GM12874 (cell line): ENCODE measurements around the gene NRP1.

Source experiments
- TF ChIP-seq, protein P1 (sequence below): IDR thresholded peaks from 2 replicates; pipeline ENCODE4 v1.5.1; 2011; ENCODE audit warnings: low read depth, mild to moderate bottlenecking, control low read depth, low read length, moderate library complexity; ENCODE audit not compliant: insufficient read depth

NRP1 gene

DNA sequence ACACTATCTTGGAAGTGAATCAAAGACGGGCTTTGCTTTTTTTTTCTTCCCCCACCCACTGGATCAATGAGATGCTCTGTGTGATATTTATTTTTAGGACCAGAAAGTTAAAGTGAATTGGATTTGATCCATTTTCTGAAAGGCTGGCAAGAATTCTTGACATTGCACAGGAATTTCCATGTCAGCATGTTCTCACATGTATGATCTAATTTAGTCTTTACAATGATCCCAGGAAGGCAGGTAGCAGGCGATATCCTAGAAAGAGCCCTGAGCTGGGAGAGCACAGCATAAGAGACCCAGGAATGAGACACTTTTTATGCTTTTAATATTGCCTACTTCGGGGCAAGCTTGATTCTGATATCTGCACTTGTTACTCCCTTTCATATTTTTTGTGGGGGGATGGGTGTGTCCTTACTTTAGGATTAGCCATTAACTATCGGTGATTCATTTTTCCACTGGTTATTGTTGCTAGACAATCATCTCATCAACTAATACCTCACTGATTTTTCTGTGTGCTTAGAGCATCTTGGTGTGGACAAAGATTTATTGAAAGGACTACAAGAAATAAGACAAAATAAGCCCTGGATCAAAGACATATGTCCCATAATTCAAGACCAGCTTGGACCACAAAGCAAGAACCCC lies 58.1 kb downstream of the NRP1 start:
- TF ChIP-seq, protein P1, sequence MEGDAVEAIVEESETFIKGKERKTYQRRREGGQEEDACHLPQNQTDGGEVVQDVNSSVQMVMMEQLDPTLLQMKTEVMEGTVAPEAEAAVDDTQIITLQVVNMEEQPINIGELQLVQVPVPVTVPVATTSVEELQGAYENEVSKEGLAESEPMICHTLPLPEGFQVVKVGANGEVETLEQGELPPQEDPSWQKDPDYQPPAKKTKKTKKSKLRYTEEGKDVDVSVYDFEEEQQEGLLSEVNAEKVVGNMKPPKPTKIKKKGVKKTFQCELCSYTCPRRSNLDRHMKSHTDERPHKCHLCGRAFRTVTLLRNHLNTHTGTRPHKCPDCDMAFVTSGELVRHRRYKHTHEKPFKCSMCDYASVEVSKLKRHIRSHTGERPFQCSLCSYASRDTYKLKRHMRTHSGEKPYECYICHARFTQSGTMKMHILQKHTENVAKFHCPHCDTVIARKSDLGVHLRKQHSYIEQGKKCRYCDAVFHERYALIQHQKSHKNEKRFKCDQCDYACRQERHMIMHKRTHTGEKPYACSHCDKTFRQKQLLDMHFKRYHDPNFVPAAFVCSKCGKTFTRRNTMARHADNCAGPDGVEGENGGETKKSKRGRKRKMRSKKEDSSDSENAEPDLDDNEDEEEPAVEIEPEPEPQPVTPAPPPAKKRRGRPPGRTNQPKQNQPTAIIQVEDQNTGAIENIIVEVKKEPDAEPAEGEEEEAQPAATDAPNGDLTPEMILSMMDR = no peak

DNA sequence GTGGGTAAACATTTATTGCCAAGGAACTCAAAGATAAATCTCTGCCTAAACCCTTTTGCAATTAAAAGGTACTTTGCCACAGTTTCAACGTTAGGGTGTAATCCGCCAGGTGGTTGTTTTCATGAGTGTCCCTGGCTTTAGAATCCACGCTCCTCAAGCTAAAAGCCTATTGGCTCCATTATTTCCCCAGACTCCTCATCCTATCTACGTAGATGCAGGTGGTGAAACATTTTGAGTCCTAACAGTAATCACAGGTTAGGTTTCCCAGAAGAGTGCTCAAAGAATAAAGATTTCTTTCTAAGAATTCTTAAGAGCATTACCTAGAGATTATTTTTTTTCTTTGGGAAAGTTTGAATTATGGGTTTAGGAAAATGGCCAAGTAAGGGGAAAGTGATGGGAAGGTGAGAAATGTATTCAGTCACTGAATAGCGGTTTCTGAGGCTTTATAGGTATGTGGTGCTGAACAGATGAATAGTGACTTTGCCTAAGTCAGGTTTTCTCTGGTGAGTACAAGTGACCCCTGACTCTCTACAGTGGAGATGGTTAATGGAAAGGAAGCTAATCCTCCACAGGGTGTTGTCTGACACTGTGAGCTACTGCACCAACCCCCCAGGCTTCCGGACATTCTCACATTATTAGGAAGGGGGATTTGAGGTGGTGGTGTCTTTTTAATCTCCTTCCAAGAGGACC lies 60.2 kb downstream of the NRP1 start:
- TF ChIP-seq, protein P1 = no peak

DNA sequence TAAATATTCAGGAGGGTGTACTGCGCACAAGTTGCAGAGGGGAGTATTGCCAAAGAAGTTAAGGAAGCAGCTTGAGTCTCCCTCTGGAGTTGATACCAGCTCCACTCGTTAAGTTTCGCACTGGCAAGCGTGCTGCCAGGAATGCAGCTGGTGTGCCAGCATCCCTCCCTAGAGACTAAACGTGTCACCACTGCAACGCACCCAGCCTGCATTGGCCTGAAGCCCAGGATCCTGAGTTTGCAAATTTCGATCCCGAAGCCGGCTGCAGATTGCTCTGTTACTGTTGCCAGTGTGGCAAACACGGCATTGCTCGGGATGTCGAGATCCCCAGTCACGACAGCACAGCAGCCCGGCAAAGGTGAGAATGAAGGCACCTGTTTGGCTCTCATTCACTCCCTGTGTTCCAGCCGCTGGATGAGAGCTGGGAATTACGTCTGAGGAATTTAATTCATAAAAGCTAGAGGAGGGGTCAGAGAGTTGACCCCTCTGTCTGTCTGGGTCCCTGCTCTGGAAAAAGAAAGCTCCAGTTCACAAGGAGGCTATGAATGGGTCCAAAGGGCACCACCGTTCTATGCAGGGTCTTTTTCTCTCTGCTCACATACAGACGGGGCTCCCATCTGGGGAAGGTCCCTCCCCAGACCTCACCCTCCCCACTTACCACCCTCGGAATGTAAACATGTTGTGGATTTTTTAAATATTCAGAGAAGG lies 61.0 kb downstream of the NRP1 start:
- TF ChIP-seq, protein P1 = no peak

DNA sequence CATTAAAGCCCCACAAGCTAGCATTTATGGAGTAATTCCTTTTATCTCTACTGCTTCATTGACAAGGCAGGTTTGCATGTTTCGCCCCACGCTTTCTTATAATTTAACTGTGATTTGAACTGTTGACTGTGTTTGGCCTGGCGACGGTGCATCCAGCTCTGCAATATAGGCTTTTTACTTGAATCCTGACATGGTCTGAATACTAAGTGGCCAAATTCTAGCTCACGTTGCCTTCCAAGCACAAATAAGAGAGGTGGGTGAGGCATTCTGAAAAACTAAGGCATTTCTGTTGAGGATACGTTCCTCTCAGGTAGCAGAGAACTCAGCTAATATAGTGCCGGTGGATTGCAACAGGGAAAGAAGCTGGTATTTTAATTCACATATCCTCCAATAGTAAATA lies 61.8 kb downstream of the NRP1 start:
- TF ChIP-seq, protein P1 = no peak

DNA sequence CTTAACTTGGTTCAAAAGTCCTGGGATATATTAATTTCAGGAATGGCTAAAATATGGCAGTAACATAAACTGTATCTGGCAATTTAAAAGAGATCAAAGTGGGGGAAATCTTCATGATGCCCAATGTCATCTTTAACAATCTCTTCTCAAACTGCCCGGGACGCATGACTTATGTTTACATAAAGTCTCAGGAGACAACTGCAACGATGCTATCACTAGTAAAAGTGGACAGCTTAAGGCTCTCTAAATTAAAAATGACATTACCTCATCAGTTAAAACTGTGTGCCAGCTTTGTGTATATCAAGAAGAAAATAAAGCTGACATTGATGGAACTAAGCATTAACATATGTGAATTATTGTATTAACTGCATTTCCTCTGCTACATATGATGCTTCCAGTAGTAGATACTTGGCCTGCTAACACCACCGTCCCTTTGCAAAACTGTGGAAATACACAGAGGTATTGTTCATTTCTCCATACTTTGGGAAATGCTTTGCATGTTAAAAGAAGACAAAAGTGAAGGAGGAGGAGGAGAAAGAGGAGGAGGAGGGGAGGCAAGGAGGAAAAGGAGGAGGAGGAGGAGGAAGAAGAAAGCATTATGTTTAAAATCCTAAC lies 62.4 kb downstream of the NRP1 start:
- TF ChIP-seq, protein P1 = no peak

DNA sequence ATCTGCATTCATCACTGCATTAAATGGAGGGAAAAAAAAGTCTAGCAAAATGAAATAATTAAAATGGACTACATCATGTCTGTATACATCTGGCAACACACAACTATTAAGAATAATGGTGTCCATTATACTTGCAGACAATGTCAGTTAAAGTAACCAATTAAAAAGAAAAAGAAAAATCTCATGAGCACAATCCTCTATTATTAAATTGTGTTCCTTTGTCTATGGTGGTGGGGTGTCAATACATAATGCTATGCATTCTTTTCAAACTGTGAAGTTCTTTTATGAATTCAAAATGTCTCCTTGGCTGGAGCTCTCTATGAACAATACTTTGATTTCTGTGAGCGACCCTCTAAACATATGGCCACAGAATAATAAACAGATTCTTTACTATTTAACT lies 63.5 kb downstream of the NRP1 start:
- TF ChIP-seq, protein P1 = no peak

DNA sequence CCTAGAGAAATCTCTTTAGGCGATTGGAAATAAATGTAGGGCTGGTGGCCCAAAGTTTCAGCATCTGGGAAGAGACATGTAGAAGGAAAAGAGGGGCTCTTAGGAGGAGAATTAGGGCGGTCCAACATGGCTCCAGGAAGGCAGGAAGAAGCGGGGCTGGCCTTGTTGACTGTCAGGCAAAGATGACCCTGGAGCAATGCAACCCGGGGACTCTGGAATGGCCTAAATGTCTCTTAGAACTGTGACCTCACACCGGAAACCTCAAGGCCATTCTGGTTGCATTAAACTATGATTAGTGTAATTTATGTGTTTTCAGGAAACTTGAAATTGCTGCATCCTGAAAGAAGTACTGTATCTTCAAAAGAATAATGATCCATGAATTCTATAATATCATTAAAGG lies 66.8 kb downstream of the NRP1 start:
- TF ChIP-seq, protein P1 = no peak
